Fibroblast of villous mesenchyme (primary cell): ENCODE results near the gene CCDC136. TPM values are rescaled to one million over a fixed set of nuclear protein-coding genes. Genes with fewer than 3 reads are reported as not detected.

Experiments used
- DNase-seq: peaks from one replicate; pipeline ENCODE4 v3.0.0-alpha.2; 2010; ENCODE audit warnings: low read depth
- H3K4me3 ChIP-seq: 2 replicates; pipeline ENCODE4 v1.5.1; 2011; ENCODE audit warnings: low read depth, mild to moderate bottlenecking, low read length
- CTCF ChIP-seq: IDR thresholded peaks from 2 replicates; pipeline ENCODE4 v1.5.1; 2012; ENCODE audit warnings: low read depth, mild to moderate bottlenecking, low read length; ENCODE audit not compliant: insufficient read depth
- total RNA-seq: library from RNA; depleted of rRNA; stranded (reverse); fragments of >200 nt; gene quantifications from 2 replicates; pipeline ENCODE4 v1.2.3, GENCODE V29; 2012

CCDC136 gene
- total RNA-seq, 1 donor, result 9.9 TPM

- DNase-seq, result no peak
- H3K4me3 ChIP-seq, result no peak overlapping the region
- TF ChIP-seq CTCF, result no peak
These were observed 28.2 kb upstream of the CCDC136 start for GRCh38 chr7:128763541-128763940.

- DNase-seq, result no peak
- no peak for TF ChIP-seq CTCF
- no peak overlapping the region for H3K4me3 ChIP-seq
These were observed 24.2 kb upstream of the CCDC136 start for GRCh38 chr7:128767475-128768110.

- DNase-seq, result peak; percentile 38
- no peak for TF ChIP-seq CTCF
- no peak overlapping the region for H3K4me3 ChIP-seq
These were observed 21.5 kb upstream of the CCDC136 start for GRCh38 chr7:128770233-128770632.

- no peak overlapping the region for H3K4me3 ChIP-seq
- no peak for DNase-seq
- no peak for TF ChIP-seq CTCF
These were observed 18.2 kb upstream of the CCDC136 start for GRCh38 chr7:128773604-128774003.

GRCh38 chr7:128774029-128774689 lies 17.6 kb upstream of the CCDC136 start:
- no peak for DNase-seq
- no peak overlapping the region for H3K4me3 ChIP-seq
- no peak for TF ChIP-seq CTCF

GRCh38 chr7:128774921-128775320 lies 16.8 kb upstream of the CCDC136 start:
- DNase-seq, result no peak
- no peak for TF ChIP-seq CTCF
- H3K4me3 ChIP-seq, result no peak overlapping the region
